ENCODE data around the gene TALDO1. TPM values are rescaled to one million over a fixed set of nuclear protein-coding genes. Genes with fewer than 3 reads are reported as not detected.

The TALDO1 gene
- total RNA-seq, 4 donors from 2014 or later, result 140 to 175 (median 149) TPM

DNA sequence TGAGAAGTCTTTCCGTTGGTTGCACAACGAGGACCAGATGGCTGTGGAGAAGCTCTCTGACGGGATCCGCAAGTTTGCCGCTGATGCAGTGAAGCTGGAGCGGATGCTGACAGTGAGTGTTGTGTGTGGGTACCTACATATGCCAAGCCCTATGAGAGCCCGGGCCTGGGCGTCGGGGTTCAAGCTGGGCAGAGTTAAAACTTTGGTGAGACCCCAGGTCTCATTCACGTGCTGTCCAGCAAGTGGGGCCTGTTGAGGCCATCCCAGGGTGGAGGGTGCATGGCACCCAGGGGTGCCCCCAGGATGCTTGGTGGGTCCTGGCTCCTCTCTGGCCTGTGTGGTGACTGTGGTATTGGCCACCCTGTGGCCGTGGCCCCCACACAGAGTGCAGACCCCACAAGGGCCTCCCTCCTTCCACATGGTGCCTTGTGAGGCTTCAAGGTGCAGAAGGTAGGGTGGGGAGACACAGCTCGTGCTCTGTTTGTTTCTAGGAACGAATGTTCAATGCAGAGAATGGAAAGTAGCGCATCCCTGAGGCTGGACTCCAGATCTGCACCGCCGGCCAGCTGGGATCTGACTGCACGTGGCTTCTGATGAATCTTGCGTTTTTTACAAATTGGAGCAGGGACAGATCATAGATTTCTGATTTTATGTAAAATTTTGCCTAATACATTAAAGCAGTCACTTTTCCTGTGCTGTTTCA lies 17.2 kb downstream of the TALDO1 start:
- peaks cover 0 to 5% (median 0%) of the 10 kb centered on the region in 4 donors for H3K4me1 ChIP-seq
- no peak for TF ChIP-seq POLR2A (IDR thresholded peaks at IDR 0.05)
- TF ChIP-seq, protein P1, sequence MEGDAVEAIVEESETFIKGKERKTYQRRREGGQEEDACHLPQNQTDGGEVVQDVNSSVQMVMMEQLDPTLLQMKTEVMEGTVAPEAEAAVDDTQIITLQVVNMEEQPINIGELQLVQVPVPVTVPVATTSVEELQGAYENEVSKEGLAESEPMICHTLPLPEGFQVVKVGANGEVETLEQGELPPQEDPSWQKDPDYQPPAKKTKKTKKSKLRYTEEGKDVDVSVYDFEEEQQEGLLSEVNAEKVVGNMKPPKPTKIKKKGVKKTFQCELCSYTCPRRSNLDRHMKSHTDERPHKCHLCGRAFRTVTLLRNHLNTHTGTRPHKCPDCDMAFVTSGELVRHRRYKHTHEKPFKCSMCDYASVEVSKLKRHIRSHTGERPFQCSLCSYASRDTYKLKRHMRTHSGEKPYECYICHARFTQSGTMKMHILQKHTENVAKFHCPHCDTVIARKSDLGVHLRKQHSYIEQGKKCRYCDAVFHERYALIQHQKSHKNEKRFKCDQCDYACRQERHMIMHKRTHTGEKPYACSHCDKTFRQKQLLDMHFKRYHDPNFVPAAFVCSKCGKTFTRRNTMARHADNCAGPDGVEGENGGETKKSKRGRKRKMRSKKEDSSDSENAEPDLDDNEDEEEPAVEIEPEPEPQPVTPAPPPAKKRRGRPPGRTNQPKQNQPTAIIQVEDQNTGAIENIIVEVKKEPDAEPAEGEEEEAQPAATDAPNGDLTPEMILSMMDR (IDR thresholded peaks at IDR 0.05), result no peak
- no peaks in the 10 kb centered on the region for H3K27me3 ChIP-seq
- no peak for DNase-seq
- peaks cover 0 to 62% (median 0%) of the 10 kb centered on the region in 3 donors for H3K36me3 ChIP-seq
- H3K4me3 ChIP-seq, result no peak overlapping the region
- H3K27ac ChIP-seq, result peak overlapping the region in 1 of 4 donors; percentile 90
- H3K9me3 ChIP-seq, result no peaks in the 10 kb centered on the region

DNA sequence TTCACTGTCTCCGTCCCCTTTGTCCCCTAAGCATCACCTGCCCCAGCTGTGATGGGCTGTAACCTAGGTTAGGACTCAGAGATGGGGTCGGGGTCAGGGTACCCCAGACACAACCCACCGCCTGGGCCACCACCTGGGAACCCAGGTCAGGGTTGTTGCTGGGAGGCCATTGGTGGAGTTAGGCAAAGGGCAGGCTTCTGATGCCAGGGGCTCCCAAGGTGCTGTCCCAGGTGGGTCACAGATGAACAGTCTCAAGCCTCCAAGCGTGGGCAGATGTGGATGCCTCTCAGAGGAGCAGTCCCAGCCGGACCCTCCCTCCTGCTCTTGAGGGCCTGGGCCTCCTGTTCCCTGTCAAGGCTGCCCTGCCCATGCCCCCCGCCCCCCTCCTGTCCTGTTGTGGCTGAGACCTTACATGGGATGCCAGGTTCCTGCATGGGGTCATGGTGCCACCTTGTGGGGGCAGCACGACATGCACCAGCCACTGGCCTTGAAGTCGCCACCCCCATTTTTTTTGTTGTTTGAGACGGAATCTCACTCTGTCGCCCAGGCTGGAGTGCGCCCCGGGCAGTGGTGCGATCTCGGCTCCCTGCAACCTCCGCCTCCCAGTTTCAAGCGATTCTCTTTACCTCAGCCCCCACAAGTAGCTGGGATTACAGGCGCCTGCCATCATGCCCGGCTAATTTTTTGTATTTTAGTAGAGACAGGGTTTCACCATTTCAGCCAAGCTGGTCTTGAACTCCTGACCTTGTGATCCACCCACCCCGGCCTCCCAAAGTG lies 17.9 kb downstream of the TALDO1 start:
- H3K36me3 ChIP-seq, result peaks cover 0 to 60% (median 0%) of the 10 kb centered on the region in 3 donors

DNA sequence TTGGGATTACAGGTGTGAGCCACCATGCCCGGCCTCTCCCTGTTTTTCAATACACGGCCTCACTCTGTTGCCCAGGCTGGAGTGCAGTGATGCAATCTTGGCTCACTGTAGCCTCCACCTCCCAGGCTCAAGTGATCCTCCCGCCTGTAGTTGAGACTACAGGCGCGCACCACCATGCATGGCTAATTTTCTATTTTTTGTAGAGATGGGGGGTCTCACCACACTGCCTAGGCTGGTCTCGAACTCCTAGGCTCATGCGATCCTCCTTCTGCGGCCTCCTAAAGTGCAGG lies 18.5 kb downstream of the TALDO1 start:
- Histone ChIP-seq H3K9me3 (no peaks in the 10 kb centered on the region), H3K27ac (no peak overlapping the region), H3K27me3 (no peaks in the 10 kb centered on the region), H3K36me3 (peaks cover 0 to 60% (median 0%) of the 10 kb centered on the region in 3 donors), H3K4me3 (no peak overlapping the region), H3K4me1 (peaks cover 0 to 5% (median 0%) of the 10 kb centered on the region in 4 donors)
- no peak for TF ChIP-seq POLR2A (IDR thresholded peaks at IDR 0.05)
- TF ChIP-seq, protein P1 (IDR thresholded peaks at IDR 0.05), result no peak
- DNase-seq, result no peak

More for the DNA sequence above, 17.9 kb downstream of the TALDO1 start:
- peak in 2 of 3 donors; percentile 56 to 76 for DNase-seq
- Histone ChIP-seq H3K27ac (no peak overlapping the region), H3K9me3 (no peaks in the 10 kb centered on the region), H3K4me1 (peaks cover 0 to 5% (median 0%) of the 10 kb centered on the region in 4 donors), H3K4me3 (no peak overlapping the region), H3K27me3 (no peaks in the 10 kb centered on the region)
- TF ChIP-seq, protein P1 (IDR thresholded peaks at IDR 0.05), result peak; percentile 58 to 76 (median 72)
- TF ChIP-seq POLR2A (IDR thresholded peaks at IDR 0.05), result no peak

DNA sequence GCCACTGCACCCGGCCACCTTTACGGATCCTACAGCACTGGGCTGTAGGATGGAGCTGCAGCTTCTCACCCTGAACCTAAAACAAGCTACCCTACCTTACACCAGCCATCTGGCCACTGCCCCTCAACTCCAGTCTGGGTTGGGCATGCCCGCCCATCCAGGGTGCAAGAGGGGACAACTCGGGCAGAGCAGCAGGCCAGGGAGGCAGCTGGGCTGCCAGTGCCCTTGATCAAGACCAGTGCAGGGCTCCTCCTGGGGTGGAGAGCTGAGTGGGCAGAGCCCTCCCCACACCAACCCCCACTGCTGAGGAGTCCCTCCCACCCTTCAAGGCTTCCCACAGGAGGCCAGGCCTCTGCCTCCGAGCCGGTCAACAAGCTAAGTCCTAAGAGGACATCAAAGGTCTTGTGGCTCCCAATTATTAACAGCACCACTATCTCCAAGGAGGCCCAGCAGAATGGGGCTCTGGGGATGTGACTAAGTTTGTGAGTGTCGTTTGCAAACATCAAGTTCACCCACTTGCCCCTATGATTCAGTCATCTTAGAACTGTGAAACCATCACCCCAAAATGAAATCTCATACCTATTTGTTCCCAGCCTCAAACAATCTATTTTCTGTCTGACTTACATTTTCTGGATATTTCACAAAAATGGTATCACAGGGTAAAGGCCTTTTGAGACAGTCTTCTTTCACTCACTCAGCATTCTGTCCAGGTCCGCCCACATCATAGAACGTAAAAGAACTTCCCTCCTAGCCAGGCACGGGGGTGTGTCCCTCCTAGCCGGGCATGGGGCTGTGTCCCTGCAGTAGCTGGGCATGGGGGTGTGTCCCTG lies 19.1 kb downstream of the TALDO1 start:
- H3K36me3 ChIP-seq, result peaks cover 0 to 60% (median 0%) of the 10 kb centered on the region in 3 donors
- no peak for DNase-seq

DNA sequence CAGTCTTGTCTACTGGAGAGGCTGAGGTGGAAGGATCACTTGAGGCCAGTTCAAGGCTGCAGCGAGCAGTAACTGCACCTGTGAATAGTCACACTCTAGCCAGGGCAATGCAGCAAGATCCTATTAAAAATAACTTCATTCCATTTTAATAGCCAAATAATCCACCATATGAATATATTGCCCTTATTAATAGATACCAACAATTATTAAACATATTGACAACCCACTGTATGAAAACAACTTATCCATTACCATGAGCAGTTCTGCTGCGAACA lies 19.6 kb downstream of the TALDO1 start:
- H3K4me3 ChIP-seq, result no peak overlapping the region
- DNase-seq, result no peak
- no peaks in the 10 kb centered on the region for H3K9me3 ChIP-seq
- TF ChIP-seq, protein P1 (IDR thresholded peaks at IDR 0.05), result no peak
- no peak for TF ChIP-seq POLR2A (IDR thresholded peaks at IDR 0.05)
- peaks cover 0 to 64% (median 0%) of the 10 kb centered on the region in 3 donors for H3K36me3 ChIP-seq
- H3K4me1 ChIP-seq, result peaks cover 0 to 5% (median 0%) of the 10 kb centered on the region in 4 donors
- H3K27me3 ChIP-seq, result no peaks in the 10 kb centered on the region
- no peak overlapping the region for H3K27ac ChIP-seq

More for the DNA sequence above, 19.1 kb downstream of the TALDO1 start:
- H3K27ac ChIP-seq, result no peak overlapping the region
- TF ChIP-seq, protein P1 (IDR thresholded peaks at IDR 0.05), result no peak
- TF ChIP-seq POLR2A (IDR thresholded peaks at IDR 0.05), result no peak
- no peaks in the 10 kb centered on the region for H3K27me3 ChIP-seq
- no peaks in the 10 kb centered on the region for H3K9me3 ChIP-seq
- H3K4me3 ChIP-seq, result no peak overlapping the region
- peaks cover 0 to 5% (median 0%) of the 10 kb centered on the region in 4 donors for H3K4me1 ChIP-seq
